GM23338 (cell line): ENCODE results near the gene FAM13B. TPM values are rescaled to one million over a fixed set of nuclear protein-coding genes. Genes with fewer than 3 reads are reported as not detected.

ENCODE experiments used
- ATAC-seq: fragments of 200-7000 bp; cut with Tn5 transposase; 3 replicates; pipeline ENCODE4 v1.9.1; 2020
- DNase-seq: peaks from one replicate; pipeline ENCODE4 v3.0.0-alpha.2; 2015; ENCODE audit warnings: low spot score
- H2AFZ ChIP-seq: fragments of 200-600 bp; sonication (generic); 2 replicates; pipeline ENCODE4 v1.8.0; 2016; ENCODE audit warnings: antibody characterized with exemption, mild to moderate bottlenecking, moderate library complexity
- H3F3A ChIP-seq: fragments of 200-600 bp; sonication (generic); replicated peaks from 2 replicates; pipeline ENCODE4 v1.8.0; 2017; ENCODE audit warnings: antibody characterized with exemption, mixed run types, low read depth
- H3K27ac ChIP-seq: fragments of 200-600 bp; sonication (generic); 2 replicates; pipeline ENCODE4 v1.6.1; 2016; ENCODE audit warnings: low read depth
- H3K27me3 ChIP-seq: fragments of 200-600 bp; sonication (generic); 2 replicates; pipeline ENCODE4 v1.8.0; 2016; ENCODE audit warnings: mild to moderate bottlenecking, mixed run types, moderate library complexity; ENCODE audit not compliant: insufficient read depth
- H3K36me3 ChIP-seq: fragments of 200-600 bp; sonication (generic); 2 replicates; pipeline ENCODE4 v1.8.0; 2016; ENCODE audit warnings: mild to moderate bottlenecking; ENCODE audit not compliant: insufficient read depth
- H3K4me1 ChIP-seq: fragments of 200-600 bp; sonication (generic); 2 replicates; pipeline ENCODE4 v1.8.0; 2016; ENCODE audit warnings: mild to moderate bottlenecking, moderate library complexity; ENCODE audit not compliant: insufficient read depth
- H3K4me2 ChIP-seq: fragments of 200-600 bp; sonication (generic); 2 replicates; pipeline ENCODE4 v1.7.1; 2017; ENCODE audit warnings: mixed run types
- H3K4me3 ChIP-seq: fragments of 200-600 bp; sonication (generic); 2 replicates; pipeline ENCODE4 v1.6.1; 2016; ENCODE audit warnings: mixed run types
- H3K79me2 ChIP-seq: fragments of 200-600 bp; sonication (generic); replicated peaks from 2 replicates; pipeline ENCODE4 v1.8.0; 2017; ENCODE audit warnings: mild to moderate bottlenecking; ENCODE audit not compliant: insufficient read depth
- H3K9me2 ChIP-seq: fragments of 200-600 bp; sonication (generic); 2 replicates; pipeline ENCODE4 v1.8.0; 2017; ENCODE audit not compliant: insufficient read depth
- H4K20me1 ChIP-seq: fragments of 200-600 bp; sonication (generic); replicated peaks from 2 replicates; pipeline ENCODE4 v1.8.0; 2017; ENCODE audit warnings: mild to moderate bottlenecking; ENCODE audit not compliant: insufficient read depth
- H3K27ac Mint-ChIP-seq: 2 replicates; pipeline ENCODE4 v1.8.0; 2020; ENCODE audit warnings: inconsistent platforms, mild to moderate bottlenecking, moderate library complexity, mixed read lengths
- H3K27me3 Mint-ChIP-seq: 3 replicates; pipeline ENCODE4 v1.8.0; 2022; ENCODE audit warnings: low read depth, mild to moderate bottlenecking, moderate library complexity, mixed read lengths, inconsistent platforms; ENCODE audit not compliant: insufficient read depth, poor library complexity
- H3K36me3 Mint-ChIP-seq: 3 replicates; pipeline ENCODE4 v1.8.0; 2021; ENCODE audit warnings: low read depth, mild to moderate bottlenecking, inconsistent platforms, moderate library complexity, mixed read lengths
- H3K4me1 Mint-ChIP-seq: 3 replicates; pipeline ENCODE4 v1.8.0; 2020; ENCODE audit warnings: mild to moderate bottlenecking, inconsistent platforms, mixed read lengths
- H3K4me3 Mint-ChIP-seq: 3 replicates; pipeline ENCODE4 v1.8.0; 2021; ENCODE audit warnings: moderate library complexity, mild to moderate bottlenecking, inconsistent platforms, mixed read lengths
- H3K9me3 Mint-ChIP-seq: 3 replicates; pipeline ENCODE4 v1.8.0; 2020; ENCODE audit warnings: moderate library complexity, mild to moderate bottlenecking, inconsistent platforms, mixed read lengths
- CREB1 ChIP-seq: fragments of 250-450 bp; sonication (Bioruptor Pico); IDR thresholded peaks from 2 replicates; pipeline ENCODE4 v1.5.0; 2020; ENCODE audit warnings: low read depth, mild to moderate bottlenecking, moderate library complexity
- EZH2 ChIP-seq: fragments of 200-600 bp; sonication (generic); IDR thresholded peaks from one replicate; pipeline ENCODE4 v1.8.0; 2017; ENCODE audit warnings: antibody characterized with exemption, mild to moderate bottlenecking, low read depth; ENCODE audit not compliant: unreplicated experiment
- EZH2phosphoT487 ChIP-seq: fragments of 200-600 bp; sonication (generic); IDR thresholded peaks from one replicate; pipeline ENCODE4 v1.8.1; 2018; ENCODE audit warnings: antibody characterized with exemption; ENCODE audit not compliant: unreplicated experiment
- JUNB ChIP-seq: IDR thresholded peaks from one replicate; pipeline ENCODE4 v1.6.1; 2016; ENCODE audit warnings: antibody characterized with exemption; ENCODE audit not compliant: unreplicated experiment
- STAT1 ChIP-seq: IDR thresholded peaks from one replicate; pipeline ENCODE4 v1.6.1; 2016; ENCODE audit warnings: antibody characterized with exemption; ENCODE audit not compliant: unreplicated experiment
- polyA plus RNA-seq: library from polyadenylated mRNA; unstranded; fragments of >200 nt; fragmentation: Nextera tagmentation; extraction: Ambion mirVana; gene quantifications from 2 replicates; pipeline ENCODE4 v1.2.1, GENCODE V29; 2016
- total RNA-seq: library from RNA; depleted of rRNA; stranded (reverse); fragments of >200 nt; shearing (Covaris generic); gene quantifications from 2 replicates; pipeline ENCODE4 v1.2.3, GENCODE V29; 2014

The FAM13B gene
- total and polyA plus RNA-seq, 2 experiments from 2014 or later: 12.9 to 30.2 TPM

- peaks cover 14% of the 10 kb centered on the region for H4K20me1 ChIP-seq
- no peaks in the 10 kb centered on the region for H3K9me2 ChIP-seq
- H3K27me3 Mint-ChIP-seq: peaks cover 2% of the 10 kb centered on the region
- peaks cover under 1% of the 10 kb centered on the region; the same call in 1 of the 2 replicates for H3K4me1 ChIP-seq
- no peak overlapping the region for H3K4me2 ChIP-seq
- TF ChIP-seq EZH2 (no peak), CREB1 (CRISPR knock-in tag) (no peak)
- H3K4me3 Mint-ChIP-seq: no peak overlapping the region
- no peak overlapping the region for H3K27ac Mint-ChIP-seq
- H3K4me3 ChIP-seq: no peak overlapping the region
- peaks cover 46% of the 10 kb centered on the region for H3K79me2 ChIP-seq
- H3K9me3 Mint-ChIP-seq: no peaks in the 10 kb centered on the region
- H3K27me3 ChIP-seq: no peaks in the 10 kb centered on the region
- ATAC-seq (no peak), DNase-seq (no peak)
- H3K36me3 ChIP-seq: peaks cover 8% of the 10 kb centered on the region
- H3K36me3 Mint-ChIP-seq: peaks cover 59% of the 10 kb centered on the region
- no peaks in the 10 kb centered on the region for H3F3A ChIP-seq
- peaks cover 14% of the 10 kb centered on the region; the same call in 2 of the 3 replicates for H3K4me1 Mint-ChIP-seq
- no peak overlapping the region for H3K27ac ChIP-seq
- H2AFZ ChIP-seq: no peak overlapping the region
Measured at GRCh38 chr5:138015916-138016315, 17.0 kb downstream of the FAM13B start.

GRCh38 chr5:138011991-138012390 is 20.9 kb downstream of the FAM13B start:
- no peaks in the 10 kb centered on the region for H3K27me3 ChIP-seq
- peaks cover 9% of the 10 kb centered on the region; the same call in 1 of the 2 replicates for H4K20me1 ChIP-seq
- H3K4me2 ChIP-seq: no peak overlapping the region
- H3K79me2 ChIP-seq: peaks cover 20% of the 10 kb centered on the region
- H2AFZ ChIP-seq: no peak overlapping the region
- H3K4me3 ChIP-seq: no peak overlapping the region
- TF ChIP-seq CREB1 (CRISPR knock-in tag) (no peak), JUNB (no peak), EZH2phosphoT487 (no peak), STAT1 (no peak)
- peaks cover 56% of the 10 kb centered on the region for H3K36me3 Mint-ChIP-seq
- H3F3A ChIP-seq: no peaks in the 10 kb centered on the region
- no peaks in the 10 kb centered on the region for H3K4me1 ChIP-seq
- DNase-seq (no peak), ATAC-seq (no peak)
- no peak overlapping the region for H3K27ac ChIP-seq
- no peak overlapping the region for H3K27ac Mint-ChIP-seq
- H3K27me3 Mint-ChIP-seq: peaks cover 2% of the 10 kb centered on the region
- no peaks in the 10 kb centered on the region for H3K9me3 Mint-ChIP-seq
- no peak overlapping the region for H3K4me3 Mint-ChIP-seq
- peaks cover 27% of the 10 kb centered on the region; the same call in 1 of the 2 replicates for H3K36me3 ChIP-seq
- no peaks in the 10 kb centered on the region for H3K9me2 ChIP-seq
- peaks cover 2% of the 10 kb centered on the region; the same call in 2 of the 3 replicates for H3K4me1 Mint-ChIP-seq

GRCh38 chr5:138000102-138000723 is 32.7 kb downstream of the FAM13B start:
- Histone ChIP-seq H2AFZ (no peak overlapping the region), H4K20me1 (no peaks in the 10 kb centered on the region; the same call in 1 of the 2 replicates), H3K9me2 (no peaks in the 10 kb centered on the region), H3K4me2 (no peak overlapping the region), H3K27me3 (no peaks in the 10 kb centered on the region), H3K4me1 (no peaks in the 10 kb centered on the region), H3K27ac (no peak overlapping the region), H3K36me3 (peaks cover 7% of the 10 kb centered on the region; the same call in 1 of the 2 replicates), H3K79me2 (peaks cover 66% of the 10 kb centered on the region), H3K4me3 (no peak overlapping the region), H3F3A (no peaks in the 10 kb centered on the region)
- H3K36me3 Mint-ChIP-seq: peaks cover 40% of the 10 kb centered on the region
- H3K9me3 Mint-ChIP-seq: no peaks in the 10 kb centered on the region; the same call in 2 of the 3 replicates
- H3K4me1 Mint-ChIP-seq: no peaks in the 10 kb centered on the region; the same call in 2 of the 3 replicates
- H3K4me3 Mint-ChIP-seq: no peak overlapping the region
- DNase-seq: no peak
- H3K27ac Mint-ChIP-seq: no peak overlapping the region
- ATAC-seq: no peak
- TF ChIP-seq EZH2 (no peak), JUNB (no peak)
- no peaks in the 10 kb centered on the region for H3K27me3 Mint-ChIP-seq
